Measurements from ENCODE around the gene ISL2.
"Not testable (repeated sequence)": the region's sequence is repeated elsewhere in the genome, so short reads cannot be mapped to it uniquely, and the experiment has no call there.

ISL2 gene

GRCh38 chr15:76312540-76313174 is 23.9 kb upstream of the ISL2 start:
- peaks cover 21% of the 10 kb centered on the region for H3K36me3 Mint-ChIP-seq (ENCODE audit: low read depth)
- peak overlapping the region; percentile 35 for H3K4me3 Mint-ChIP-seq
- DNase-seq: no peak
- H3K9me3 Mint-ChIP-seq: peaks cover 3% of the 10 kb centered on the region
- peak overlapping the region; percentile 17 for H3K27ac Mint-ChIP-seq
- TF ChIP-seq, protein P1, sequence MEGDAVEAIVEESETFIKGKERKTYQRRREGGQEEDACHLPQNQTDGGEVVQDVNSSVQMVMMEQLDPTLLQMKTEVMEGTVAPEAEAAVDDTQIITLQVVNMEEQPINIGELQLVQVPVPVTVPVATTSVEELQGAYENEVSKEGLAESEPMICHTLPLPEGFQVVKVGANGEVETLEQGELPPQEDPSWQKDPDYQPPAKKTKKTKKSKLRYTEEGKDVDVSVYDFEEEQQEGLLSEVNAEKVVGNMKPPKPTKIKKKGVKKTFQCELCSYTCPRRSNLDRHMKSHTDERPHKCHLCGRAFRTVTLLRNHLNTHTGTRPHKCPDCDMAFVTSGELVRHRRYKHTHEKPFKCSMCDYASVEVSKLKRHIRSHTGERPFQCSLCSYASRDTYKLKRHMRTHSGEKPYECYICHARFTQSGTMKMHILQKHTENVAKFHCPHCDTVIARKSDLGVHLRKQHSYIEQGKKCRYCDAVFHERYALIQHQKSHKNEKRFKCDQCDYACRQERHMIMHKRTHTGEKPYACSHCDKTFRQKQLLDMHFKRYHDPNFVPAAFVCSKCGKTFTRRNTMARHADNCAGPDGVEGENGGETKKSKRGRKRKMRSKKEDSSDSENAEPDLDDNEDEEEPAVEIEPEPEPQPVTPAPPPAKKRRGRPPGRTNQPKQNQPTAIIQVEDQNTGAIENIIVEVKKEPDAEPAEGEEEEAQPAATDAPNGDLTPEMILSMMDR (IDR thresholded peaks at IDR 0.05): no peak
- H3K27me3 Mint-ChIP-seq (ENCODE audit: low read depth, poor library complexity): peaks cover 6% of the 10 kb centered on the region
- H3K4me1 Mint-ChIP-seq: peaks cover 40% of the 10 kb centered on the region

- not testable (repeated sequence) for H3K4me3 Mint-ChIP-seq; H3K27me3 Mint-ChIP-seq (ENCODE audit: low read depth, poor library complexity); H3K27ac Mint-ChIP-seq; H3K9me3 Mint-ChIP-seq; DNase-seq
- Mint-ChIP-seq H3K36me3 (ENCODE audit: low read depth) (peaks cover 16% of the 10 kb centered on the region), H3K4me1 (peaks cover 40% of the 10 kb centered on the region)
Observed at GRCh38 chr15:76313175-76313567, 23.4 kb upstream of the ISL2 start.

DNA sequence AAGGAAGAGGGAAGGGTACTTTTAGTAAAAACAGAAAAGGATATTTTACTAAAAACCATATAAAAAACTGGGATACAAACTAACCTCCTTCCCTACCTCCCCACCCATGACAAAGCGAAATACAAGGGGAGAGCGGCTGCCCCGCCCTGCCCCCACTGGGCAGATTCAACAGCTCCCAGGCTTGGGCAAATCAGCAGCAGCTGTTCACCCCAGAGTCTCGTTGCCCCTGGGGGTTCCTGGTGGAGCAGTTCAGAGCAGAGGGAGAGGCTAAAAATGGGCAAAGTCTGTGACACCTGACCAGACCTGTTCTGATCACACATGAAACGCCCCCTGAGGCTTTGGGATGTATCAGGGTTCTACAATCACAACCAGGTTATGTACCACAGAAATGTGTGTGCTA is 22.8 kb upstream of the ISL2 start:
- no peak overlapping the region for H3K27ac Mint-ChIP-seq
- no peak for DNase-seq
- peaks cover 36% of the 10 kb centered on the region for H3K4me1 Mint-ChIP-seq
- H3K27me3 Mint-ChIP-seq (ENCODE audit: low read depth, poor library complexity): peaks cover 6% of the 10 kb centered on the region
- TF ChIP-seq, protein P1 (IDR thresholded peaks at IDR 0.05): no peak
- H3K36me3 Mint-ChIP-seq (ENCODE audit: low read depth): peaks cover 10% of the 10 kb centered on the region
- H3K9me3 Mint-ChIP-seq: peaks cover 3% of the 10 kb centered on the region
- no peak overlapping the region for H3K4me3 Mint-ChIP-seq

DNA sequence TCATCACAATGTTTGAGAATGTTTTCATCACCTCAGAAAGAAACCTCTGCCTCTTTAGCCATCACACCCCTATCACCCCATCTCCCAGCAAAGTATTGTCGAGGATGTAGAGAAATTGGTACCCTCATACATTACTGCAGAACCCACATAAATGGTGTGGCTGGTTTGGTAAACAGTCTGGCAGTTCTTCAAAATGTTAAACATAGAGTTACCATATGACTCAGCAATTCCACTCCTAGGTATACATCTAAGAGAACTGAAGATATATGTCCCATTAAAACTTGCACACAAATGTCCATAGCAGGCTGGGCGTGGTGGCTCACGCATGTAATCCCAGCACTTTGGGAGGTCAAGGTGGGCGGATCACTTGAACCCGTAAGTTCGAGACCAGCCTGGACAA is 16.6 kb upstream of the ISL2 start:
- no peak overlapping the region for H3K4me3 Mint-ChIP-seq
- TF ChIP-seq, protein P1 (IDR thresholded peaks at IDR 0.05): no peak
- H3K4me1 Mint-ChIP-seq: peaks cover 9% of the 10 kb centered on the region
- H3K9me3 Mint-ChIP-seq: no peaks in the 10 kb centered on the region
- DNase-seq: no peak
- H3K27me3 Mint-ChIP-seq (ENCODE audit: low read depth, poor library complexity): peaks cover 33% of the 10 kb centered on the region
- no peak overlapping the region for H3K27ac Mint-ChIP-seq
- no peaks in the 10 kb centered on the region for H3K36me3 Mint-ChIP-seq (ENCODE audit: low read depth)

DNA sequence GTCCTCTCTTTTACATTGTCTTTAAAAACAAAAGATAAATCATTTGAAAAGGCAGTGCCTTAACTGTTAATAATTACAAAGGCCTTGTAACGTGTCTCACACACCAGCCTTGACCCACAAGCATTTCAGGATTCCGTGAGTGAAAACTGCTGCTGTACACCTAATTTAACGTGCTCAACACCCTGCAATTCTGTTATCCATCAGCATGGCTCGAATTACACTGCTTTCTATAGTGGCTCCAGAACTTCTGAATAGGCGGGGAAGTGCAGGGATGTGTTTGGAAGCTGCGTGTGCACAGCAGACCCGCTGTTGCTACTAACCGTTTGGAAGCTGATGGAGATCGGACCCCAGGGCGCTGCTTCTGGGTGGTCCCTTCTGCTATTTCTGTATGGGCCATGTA is 15.4 kb upstream of the ISL2 start:
- Mint-ChIP-seq H3K4me1 (peaks cover 9% of the 10 kb centered on the region), H3K4me3 (no peak overlapping the region), H3K27ac (no peak overlapping the region), H3K36me3 (ENCODE audit: low read depth) (no peaks in the 10 kb centered on the region), H3K27me3 (ENCODE audit: low read depth, poor library complexity) (peaks cover 37% of the 10 kb centered on the region), H3K9me3 (no peaks in the 10 kb centered on the region)
- TF ChIP-seq, protein P1 (IDR thresholded peaks at IDR 0.05): no peak
- DNase-seq: no peak

GRCh38 chr15:76321602-76322001 is 15.0 kb upstream of the ISL2 start:
- Mint-ChIP-seq H3K27me3 (ENCODE audit: low read depth, poor library complexity) (peaks cover 37% of the 10 kb centered on the region), H3K4me3 (no peak overlapping the region), H3K4me1 (peaks cover 9% of the 10 kb centered on the region), H3K9me3 (no peaks in the 10 kb centered on the region), H3K36me3 (ENCODE audit: low read depth) (no peaks in the 10 kb centered on the region), H3K27ac (no peak overlapping the region)
- DNase-seq: no peak
- TF ChIP-seq, protein P1 (IDR thresholded peaks at IDR 0.05): no peak
